Activated CD8-positive, alpha-beta memory T cell treated with anti-CD3 and anti-CD28 coated beads for 36 hours (primary cell): ENCODE data around the gene ESPNL. TPM values are rescaled to one million over a fixed set of nuclear protein-coding genes. Genes with fewer than 3 reads are reported as not detected.
"Not testable (repeated sequence)": the region's sequence is repeated elsewhere in the genome, so short reads cannot be mapped to it uniquely, and the experiment has no call there.

Experiments
- CTCF ChIA-PET: fragments of 350-600 bp; sonication (Branson Sonifier 250); formaldehyde crosslinking; loops from one replicate; lab custom pipeline; 2021; ENCODE audit warnings: antibody characterized with exemption; lab: Charles Lee
- POLR2A ChIA-PET: fragments of 350-600 bp; sonication (Branson Sonifier 250); formaldehyde crosslinking; loops from one replicate; lab custom pipeline; 2021; ENCODE audit warnings: antibody characterized with exemption; lab: Charles Lee
- total RNA-seq, 2 experiments: library from RNA; stranded (reverse); gene quantifications; one replicate each; pipeline ENCODE4 v1.2.3, GENCODE V29; 2021

The ESPNL gene
- total RNA-seq, 2 experiments from 2014 or later = 0.04 TPM

- CTCF ChIA-PET = no interaction called here
These were observed 62.2 kb downstream of the ESPNL start for GRCh38 chr2:238162251-238162845.

GRCh38 chr2:238162846-238163441, 62.8 kb downstream of the ESPNL start:
- ChIA-PET POLR2A (no interaction called here), CTCF (no interaction called here)

More at GRCh38 chr2:238162251-238162845, 62.2 kb downstream of the ESPNL start:
- POLR2A ChIA-PET = no interaction called here

GRCh38 chr2:238163481-238164198, 63.5 kb downstream of the ESPNL start:
- CTCF ChIA-PET = no interaction called here

GRCh38 chr2:238164906-238165287, 64.8 kb downstream of the ESPNL start:
- POLR2A ChIA-PET = no interaction called here
- CTCF ChIA-PET = interaction anchor here (1.3 kb wide), 1 partner anchor 9 kb away, joined by 3 read pairs; no protein-coding TSS in a partner anchor

More at GRCh38 chr2:238163481-238164198, 63.5 kb downstream of the ESPNL start:
- POLR2A ChIA-PET = no interaction called here

GRCh38 chr2:238165288-238165921, 65.3 kb downstream of the ESPNL start:
- CTCF ChIA-PET = interaction anchor here (1.3 kb wide), 1 partner anchor 9 kb away, joined by 3 read pairs; no protein-coding TSS in a partner anchor
- POLR2A ChIA-PET = no interaction called here

GRCh38 chr2:238166391-238167343, 66.5 kb downstream of the ESPNL start:
- CTCF ChIA-PET = no interaction called here
- POLR2A ChIA-PET = no interaction called here

GRCh38 chr2:238167344-238167715, 67.2 kb downstream of the ESPNL start:
- ChIA-PET POLR2A (no interaction called here), CTCF (no interaction called here)

- ChIA-PET POLR2A (no interaction called here), CTCF (no interaction called here)
These were observed 67.6 kb downstream of the ESPNL start for GRCh38 chr2:238167761-238168160.

GRCh38 chr2:238168196-238169047, 68.3 kb downstream of the ESPNL start:
- POLR2A ChIA-PET = no interaction called here
- CTCF ChIA-PET = no interaction called here

- POLR2A ChIA-PET = no interaction called here
- CTCF ChIA-PET = no interaction called here
These were observed 69.0 kb downstream of the ESPNL start for GRCh38 chr2:238169048-238169707.

- ChIA-PET POLR2A (no interaction called here), CTCF (no interaction called here)
These were observed 69.6 kb downstream of the ESPNL start for GRCh38 chr2:238169708-238170251.

- ChIA-PET CTCF (no interaction called here), POLR2A (no interaction called here)
These were observed 70.4 kb downstream of the ESPNL start for GRCh38 chr2:238170386-238171071.

- CTCF ChIA-PET, POLR2A ChIA-PET: not testable (repeated sequence)
These were observed 70.9 kb downstream of the ESPNL start for GRCh38 chr2:238171072-238171431.

GRCh38 chr2:238171575-238172187, 71.5 kb downstream of the ESPNL start:
- ChIA-PET CTCF (no interaction called here), POLR2A (no interaction called here)

- ChIA-PET CTCF (no interaction called here), POLR2A (interaction anchor here (0.6 kb wide), 1 partner anchor 24 kb away, joined by 5 read pairs; no protein-coding TSS in a partner anchor)
These were observed 72.3 kb downstream of the ESPNL start for GRCh38 chr2:238172439-238172838.

GRCh38 chr2:238173692-238174091, 73.6 kb downstream of the ESPNL start:
- ChIA-PET CTCF (interaction anchor here (1.1 kb wide), 1 partner anchor 9 kb away, joined by 3 read pairs; no protein-coding TSS in a partner anchor), POLR2A (no interaction called here)
